Stomach (tissue), 9 donors: ENCODE results near the gene KLHL40. TPM values are rescaled to one million over a fixed set of nuclear protein-coding genes. Genes with fewer than 3 reads are reported as not detected.

Source experiments
- DNase-seq, 2 donors: peaks; one replicate each; pipeline versions ENCODE4 v3.0.0 to v3.0.0-alpha.2; 2013 to 2019
- H3K27ac ChIP-seq, 5 donors: fragments of 200-600 bp in 4 of 5; sonication (generic) in 4 of 5; one replicate each; pipeline ENCODE4 v1.5.1; 2013 to 2019; ENCODE audit warnings: mild to moderate bottlenecking in 1 of 5, moderate library complexity in 1 of 5
- H3K27me3 ChIP-seq, 3 donors: fragments of 200-600 bp; sonication (generic); one replicate each; pipeline ENCODE4 v1.5.1; 2017 to 2019; ENCODE audit warnings: mixed run types in 1 of 3
- H3K36me3 ChIP-seq, 4 donors: fragments of 200-600 bp; sonication (generic); 1 replicate in 3 of 4; 2 replicates in 1 of 4; pipeline ENCODE4 v1.5.1; 2016 to 2019
- H3K4me1 ChIP-seq, 4 donors: fragments of 200-600 bp; sonication (generic); one replicate each; pipeline ENCODE4 v1.5.1; 2016 to 2019
- H3K4me3 ChIP-seq, 4 donors: fragments of 200-600 bp; sonication (generic) in 3 of 4; one replicate each; pipeline ENCODE4 v1.5.1; 2016 to 2019; ENCODE audit warnings: mild to moderate bottlenecking in 1 of 4
- H3K9me3 ChIP-seq, 4 donors: fragments of 200-600 bp; sonication (generic); one replicate each; pipeline ENCODE4 v1.5.1; 2016 to 2019
- EP300 ChIP-seq: sonication (generic); formaldehyde crosslinking; IDR thresholded peaks from one replicate; pipeline ENCODE4 v1.6.1; 2017; ENCODE audit warnings: antibody characterized with exemption
- POLR2A ChIP-seq, 4 donors: fragments of 450-650 bp; IDR thresholded peaks; one replicate each; pipeline ENCODE4 v1.6.1; 2016; ENCODE audit warnings: antibody characterized with exemption in 4 of 4, control low read depth in 2 of 4, mild to moderate bottlenecking in 1 of 4, moderate library complexity in 1 of 4
- POLR2AphosphoS5 ChIP-seq, 3 donors: sonication (generic); formaldehyde crosslinking; IDR thresholded peaks; one replicate each; pipeline ENCODE4 v1.6.1; 2016; ENCODE audit warnings: antibody characterized with exemption in 3 of 3
- WGBS, 5 donors: extraction: QIAGEN DNeasy Blood & Tissue Kit in 3 of 5; methylation state at CpG; one replicate each; pipeline versions ENCODE4 v1.1.5 to v1.1.7; 2013 to 2018; 5-methylcytosine and 5-hydroxymethylcytosine counted together
- intact Hi-C: fragments of 100-400 bp; cut with DNase I; formaldehyde crosslinking; loops from one replicate; pipeline ENCODE4 v1.15.1; 2023; ENCODE audit warnings: low total_unique reads
- polyA plus RNA-seq, 3 donors: library from polyadenylated mRNA; stranded (reverse); fragments of 200-250 nt; gene quantifications; one replicate each; pipeline ENCODE4 v1.2.3, GENCODE V29; 2013
- total RNA-seq, 5 donors: library from RNA; depleted of rRNA; stranded (reverse); fragments of >200 nt; gene quantifications; one replicate each; pipeline versions ENCODE4 v1.1.0 to v1.2.3, GENCODE V29; 2014 to 2016
- TF ChIP-seq, protein P1 (sequence below), 7 experiments: fragments of 450-650 bp in 4 of 7; fragments of 200-600 bp in 3 of 7; sonication (generic) in 3 of 7; IDR thresholded peaks; one replicate each; pipeline ENCODE4 v1.5.1; 2016 to 2019; ENCODE audit warnings: antibody characterized with exemption in 7 of 7, control low read depth in 2 of 7, mild to moderate bottlenecking in 1 of 7
- donor health status: healthy with polysubstance abuse.
- donor health status: Bipolar disorder and iron deficiency.
- donor health status: healthy.

Gene KLHL40
- total and polyA plus RNA-seq, 8 donors: 0.05 to 2.0 (median 0.18) TPM; not detected in 5

DNA sequence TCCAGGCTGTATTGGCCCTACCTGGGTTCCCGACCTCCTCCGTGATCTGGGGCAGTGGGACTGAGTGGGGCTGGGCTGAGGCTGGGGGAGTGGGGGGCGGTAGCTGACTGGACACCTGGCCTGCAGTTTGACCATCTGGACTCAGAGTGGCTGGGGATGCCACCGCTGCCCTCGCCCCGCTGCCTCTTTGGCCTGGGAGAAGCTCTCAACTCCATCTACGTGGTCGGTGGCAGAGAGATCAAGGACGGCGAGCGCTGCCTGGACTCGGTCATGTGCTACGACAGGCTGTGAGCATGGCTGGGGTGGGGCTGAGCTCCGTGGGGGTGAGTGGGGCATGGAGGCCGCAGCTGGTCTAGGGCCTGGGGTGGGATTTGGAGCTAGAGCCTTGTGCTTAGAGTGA lies 2.7 kb downstream of the KLHL40 start:
- H3K27ac ChIP-seq: no peak overlapping the region
- peaks cover 0 to 32% (median 15%) of the 10 kb centered on the region in 4 donors for H3K4me1 ChIP-seq
- 87 to 90% (median 88%) methylated on average over 9 to 15 of the region's 15 CpGs for WGBS, 5 donors
- DNase-seq: no peak
- H3K27me3 ChIP-seq: peaks cover 0 to 35% (median 16%) of the 10 kb centered on the region in 3 donors
- H3K4me3 ChIP-seq: no peak overlapping the region
- intact Hi-C loops: no loop called here
- no peaks in the 10 kb centered on the region for H3K9me3 ChIP-seq
- H3K36me3 ChIP-seq: no peaks in the 10 kb centered on the region
- TF ChIP-seq, protein P1, sequence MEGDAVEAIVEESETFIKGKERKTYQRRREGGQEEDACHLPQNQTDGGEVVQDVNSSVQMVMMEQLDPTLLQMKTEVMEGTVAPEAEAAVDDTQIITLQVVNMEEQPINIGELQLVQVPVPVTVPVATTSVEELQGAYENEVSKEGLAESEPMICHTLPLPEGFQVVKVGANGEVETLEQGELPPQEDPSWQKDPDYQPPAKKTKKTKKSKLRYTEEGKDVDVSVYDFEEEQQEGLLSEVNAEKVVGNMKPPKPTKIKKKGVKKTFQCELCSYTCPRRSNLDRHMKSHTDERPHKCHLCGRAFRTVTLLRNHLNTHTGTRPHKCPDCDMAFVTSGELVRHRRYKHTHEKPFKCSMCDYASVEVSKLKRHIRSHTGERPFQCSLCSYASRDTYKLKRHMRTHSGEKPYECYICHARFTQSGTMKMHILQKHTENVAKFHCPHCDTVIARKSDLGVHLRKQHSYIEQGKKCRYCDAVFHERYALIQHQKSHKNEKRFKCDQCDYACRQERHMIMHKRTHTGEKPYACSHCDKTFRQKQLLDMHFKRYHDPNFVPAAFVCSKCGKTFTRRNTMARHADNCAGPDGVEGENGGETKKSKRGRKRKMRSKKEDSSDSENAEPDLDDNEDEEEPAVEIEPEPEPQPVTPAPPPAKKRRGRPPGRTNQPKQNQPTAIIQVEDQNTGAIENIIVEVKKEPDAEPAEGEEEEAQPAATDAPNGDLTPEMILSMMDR (IDR thresholded peaks at IDR 0.05): no peak
- TF ChIP-seq POLR2AphosphoS5 (IDR thresholded peaks at IDR 0.05) (no peak), EP300 (no peak), POLR2A (IDR thresholded peaks at IDR 0.05) (no peak)

DNA sequence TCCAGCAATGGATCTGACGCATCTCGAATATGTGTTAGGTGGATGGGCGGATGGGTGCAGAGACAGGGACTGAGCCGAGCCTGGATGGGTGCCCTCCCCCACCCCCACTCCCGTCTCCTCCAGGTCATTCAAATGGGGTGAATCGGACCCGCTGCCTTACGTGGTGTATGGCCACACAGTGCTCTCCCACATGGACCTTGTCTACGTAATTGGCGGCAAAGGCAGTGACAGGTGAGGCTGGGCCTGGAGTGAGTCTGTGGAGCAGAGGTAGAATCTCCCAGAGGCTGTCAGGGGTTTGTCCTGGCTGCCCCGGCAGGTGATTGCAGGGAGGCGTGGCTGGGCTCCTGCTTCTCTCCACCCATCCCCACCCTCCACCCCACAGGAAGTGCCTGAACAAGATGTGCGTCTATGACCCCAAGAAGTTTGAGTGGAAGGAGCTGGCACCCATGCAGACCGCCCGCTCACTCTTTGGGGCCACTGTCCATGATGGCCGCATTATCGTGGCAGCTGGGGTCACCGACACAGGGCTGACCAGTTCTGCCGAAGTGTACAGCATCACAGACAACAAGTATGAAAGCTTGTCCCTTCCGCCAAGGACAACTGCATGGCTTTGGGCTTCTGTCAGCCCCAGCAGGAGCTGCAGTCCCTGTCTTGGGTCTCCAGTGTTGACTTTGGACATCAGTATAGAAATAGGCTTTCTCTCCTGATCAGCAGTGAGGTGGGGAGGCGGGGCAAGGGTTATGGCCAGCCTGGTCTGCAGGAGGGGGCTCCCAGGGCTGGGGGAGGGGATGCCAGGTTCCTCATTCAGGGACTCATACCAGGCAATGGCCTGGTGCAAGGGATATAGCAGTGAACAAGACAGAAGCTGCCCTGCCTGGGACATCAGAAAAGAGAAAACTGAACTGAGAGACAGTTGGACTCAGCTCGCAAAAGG lies 3.4 kb downstream of the KLHL40 start:
- peaks cover 0 to 27% (median 14%) of the 10 kb centered on the region in 4 donors for H3K4me1 ChIP-seq
- intact Hi-C loops: no loop called here
- 79 to 85% (median 82%) methylated on average over 16 to 22 of the region's 22 CpGs for WGBS, 5 donors
- no peak overlapping the region for H3K4me3 ChIP-seq
- DNase-seq: no peak
- H3K9me3 ChIP-seq: no peaks in the 10 kb centered on the region
- no peaks in the 10 kb centered on the region for H3K36me3 ChIP-seq
- H3K27me3 ChIP-seq: peaks cover 0 to 35% (median 16%) of the 10 kb centered on the region in 3 donors
- TF ChIP-seq, protein P1 (IDR thresholded peaks at IDR 0.05): no peak
- no peak for TF ChIP-seq EP300
- TF ChIP-seq POLR2AphosphoS5 (IDR thresholded peaks at IDR 0.05): no peak
- TF ChIP-seq POLR2A (IDR thresholded peaks at IDR 0.05): no peak
- H3K27ac ChIP-seq: no peak overlapping the region

DNA sequence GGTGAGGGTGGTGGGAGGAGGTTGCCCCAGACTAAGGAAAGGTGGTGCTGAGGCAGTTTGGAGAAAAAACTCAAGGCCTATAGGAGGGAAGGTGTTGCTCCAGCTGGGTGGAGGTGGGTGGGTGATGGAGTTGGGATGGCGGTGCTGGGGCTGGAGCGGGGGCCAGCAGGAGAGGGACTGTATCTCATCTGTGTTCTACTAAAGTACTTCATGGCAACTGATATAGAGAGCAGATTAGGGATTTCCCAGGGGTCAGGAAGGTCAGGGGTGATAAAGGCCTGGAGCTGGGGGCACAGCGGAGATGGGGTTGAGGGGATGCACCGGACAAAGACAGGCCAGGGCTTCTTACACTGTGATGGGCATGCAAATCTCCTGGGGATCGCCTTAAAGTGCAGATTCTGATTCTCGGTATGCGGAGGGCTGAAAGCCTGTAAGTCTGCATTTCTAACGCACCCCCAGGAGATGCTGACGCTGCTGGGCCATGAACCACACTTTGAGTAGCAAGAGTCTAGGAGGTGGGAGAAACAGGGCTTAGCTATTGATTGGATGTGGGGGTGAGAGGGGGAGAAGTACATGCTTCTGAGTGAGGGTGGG lies 4.2 kb downstream of the KLHL40 start:
- TF ChIP-seq POLR2AphosphoS5 (IDR thresholded peaks at IDR 0.05) (no peak), EP300 (no peak), POLR2A (IDR thresholded peaks at IDR 0.05) (no peak)
- TF ChIP-seq, protein P1 (IDR thresholded peaks at IDR 0.05): no peak
- Histone ChIP-seq H3K9me3 (no peaks in the 10 kb centered on the region), H3K27ac (no peak overlapping the region), H3K4me3 (no peak overlapping the region), H3K27me3 (peaks cover 0 to 34% (median 16%) of the 10 kb centered on the region in 3 donors), H3K4me1 (peaks cover 0 to 20% (median 10%) of the 10 kb centered on the region in 4 donors), H3K36me3 (no peaks in the 10 kb centered on the region)
- DNase-seq: no peak
- 59 to 73% (median 64%) methylated on average over 9 of the region's 9 CpGs for WGBS, 5 donors
- intact Hi-C loops: no loop called here

DNA sequence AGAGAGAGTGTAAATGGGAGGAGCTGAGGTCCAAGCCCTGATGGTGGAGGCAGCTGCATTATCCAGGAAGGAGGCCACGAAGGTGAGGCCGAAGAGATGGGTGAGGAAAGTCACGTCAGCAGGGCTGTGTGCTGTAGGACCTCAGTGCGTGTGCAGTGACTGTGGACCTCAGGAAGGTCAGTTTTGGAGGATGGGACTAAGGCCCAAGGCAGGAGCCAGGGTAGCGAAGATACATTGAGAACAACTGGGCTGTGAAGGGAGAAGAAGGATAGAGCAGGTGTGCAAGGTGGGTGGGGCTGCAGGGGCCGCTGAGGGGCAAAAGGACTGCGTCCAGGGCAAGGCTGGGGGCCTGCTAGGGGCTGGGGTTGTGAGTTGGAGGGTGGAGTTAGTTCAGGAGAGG lies 4.9 kb downstream of the KLHL40 start:
- TF ChIP-seq POLR2A (IDR thresholded peaks at IDR 0.05) (no peak), POLR2AphosphoS5 (IDR thresholded peaks at IDR 0.05) (no peak), EP300 (no peak)
- TF ChIP-seq, protein P1 (IDR thresholded peaks at IDR 0.05): no peak
- no peak overlapping the region for H3K4me3 ChIP-seq
- H3K9me3 ChIP-seq: no peaks in the 10 kb centered on the region
- H3K36me3 ChIP-seq: no peaks in the 10 kb centered on the region
- peaks cover 0 to 13% (median 7%) of the 10 kb centered on the region in 4 donors for H3K4me1 ChIP-seq
- WGBS, 5 donors: 62 to 77% (median 70%) methylated on average over 7 of the region's 7 CpGs
- no peak overlapping the region for H3K27ac ChIP-seq
- intact Hi-C loops: no loop called here
- peaks cover 0 to 27% (median 15%) of the 10 kb centered on the region in 3 donors for H3K27me3 ChIP-seq
- DNase-seq: no peak
